Thymus (tissue), 11 donors: ENCODE data around the gene RRBP1. TPM values are rescaled to one million over a fixed set of nuclear protein-coding genes. Genes with fewer than 3 reads are reported as not detected.

ENCODE experiments used
- DNase-seq, 9 donors: peaks; one replicate each; pipeline ENCODE4 v3.0.0-alpha.2; 2013; ENCODE audit warnings: low spot score in 9 of 9, low read depth in 6 of 9, missing footprints in 1 of 9
- H3K27ac ChIP-seq, 2 donors: one replicate each; pipeline ENCODE4 v1.5.1; 2013; ENCODE audit warnings: control low read depth in 1 of 2, low read depth in 1 of 2, low read length in 1 of 2, mild to moderate bottlenecking in 1 of 2, moderate library complexity in 1 of 2
- H3K27me3 ChIP-seq, 2 donors: one replicate each; pipeline ENCODE4 v1.5.1; 2013; ENCODE audit warnings: low read length in 1 of 2; ENCODE audit not compliant: control insufficient read depth in 2 of 2, insufficient read depth in 1 of 2
- H3K36me3 ChIP-seq, 2 donors: one replicate each; pipeline ENCODE4 v1.5.1; 2013; ENCODE audit warnings: low read length in 1 of 2, mild to moderate bottlenecking in 1 of 2, moderate library complexity in 1 of 2; ENCODE audit not compliant: control insufficient read depth in 2 of 2, insufficient read depth in 2 of 2
- H3K4me1 ChIP-seq, 2 donors: one replicate each; pipeline ENCODE4 v1.5.1; 2013; ENCODE audit warnings: low read length in 2 of 2; ENCODE audit not compliant: control insufficient read depth in 2 of 2, insufficient read depth in 2 of 2
- H3K4me3 ChIP-seq, 2 donors: one replicate each; pipeline ENCODE4 v1.5.1; 2013; ENCODE audit warnings: low read length in 2 of 2, control low read depth in 1 of 2, mild to moderate bottlenecking in 1 of 2
- H3K9me3 ChIP-seq, 2 donors: one replicate each; pipeline ENCODE4 v1.5.1; 2013; ENCODE audit warnings: low read length in 1 of 2, mild to moderate bottlenecking in 1 of 2; ENCODE audit not compliant: control insufficient read depth in 2 of 2, insufficient read depth in 1 of 2
- WGBS: extraction: QIAGEN DNeasy Blood & Tissue Kit; methylation state at CpG from one replicate; pipeline ENCODE4 v1.1.7; 2013; 5-methylcytosine and 5-hydroxymethylcytosine counted together
- polyA plus RNA-seq: library from polyadenylated mRNA; stranded (reverse); fragments of 200-250 nt; gene quantifications from one replicate; pipeline ENCODE4 v1.2.3, GENCODE V29; 2013
- total RNA-seq: library from RNA; stranded (reverse); fragments of 120-200 nt; gene quantifications from one replicate; pipeline ENCODE4 v1.2.4, GENCODE V29; 2013
- donor health status: healthy.

RRBP1 gene
- total and polyA plus RNA-seq, 2 donors: 20.7 to 24.2 TPM

DNA sequence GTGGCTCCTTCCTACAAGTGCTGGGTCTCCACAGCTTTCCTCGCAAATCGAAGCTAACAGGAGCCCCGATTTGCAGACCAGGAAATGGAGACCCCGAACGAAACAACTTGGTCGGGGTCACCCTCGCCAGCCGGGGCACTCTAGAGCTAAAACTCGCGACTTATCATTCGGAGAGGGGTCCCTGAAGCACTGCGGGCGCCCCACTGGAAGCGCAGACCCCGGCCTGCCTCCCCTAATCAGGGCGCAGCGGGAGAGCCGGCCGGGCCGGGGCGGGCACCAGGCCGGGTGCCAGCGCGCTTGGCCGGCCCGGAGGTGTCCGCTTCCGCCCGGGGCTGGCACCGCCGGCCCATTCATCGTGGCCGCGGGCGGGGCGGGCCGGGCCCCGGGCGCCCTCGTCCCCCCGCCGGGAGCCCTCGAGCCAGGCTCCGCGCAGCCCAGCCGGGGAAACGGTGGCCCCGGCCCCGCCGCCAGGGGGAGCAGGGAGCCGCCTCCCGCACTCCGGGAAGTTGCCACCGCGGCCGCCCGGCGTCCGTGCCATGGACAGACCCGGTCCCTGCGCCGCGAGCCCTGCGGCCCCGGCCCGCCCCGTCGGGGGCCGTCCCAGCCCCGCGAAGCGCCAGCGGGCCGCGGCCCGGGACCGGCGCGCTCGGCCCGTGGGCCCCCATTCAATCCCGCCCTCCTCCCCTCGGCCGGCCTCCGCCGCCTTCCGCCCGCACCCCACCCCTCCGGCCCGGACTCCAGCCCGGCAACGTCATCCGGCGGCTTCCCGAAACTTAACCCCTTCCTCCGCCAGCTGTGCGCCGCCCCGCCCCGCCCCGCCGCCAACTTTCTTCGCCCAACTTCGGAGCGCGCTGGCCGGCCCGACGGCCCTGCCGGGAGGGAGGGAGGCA lies 961 bp downstream of the RRBP1 start:
- H3K27ac ChIP-seq: peak overlapping the region; percentile 53 to 83
- H3K4me1 ChIP-seq: peaks cover 7 to 19% of the 10 kb centered on the region in 2 donors
- H3K27me3 ChIP-seq: peaks cover 0 to 26% of the 10 kb centered on the region in 2 donors
- H3K9me3 ChIP-seq: peaks cover 0 to 1% of the 10 kb centered on the region in 2 donors
- 2% methylated on average over 110 of the region's 110 CpGs for WGBS
- H3K4me3 ChIP-seq: peak overlapping the region; percentile 44 to 76
- H3K36me3 ChIP-seq: peaks cover 0 to 2% of the 10 kb centered on the region in 2 donors
- DNase-seq: peak in 8 of 9 donors; percentile 25 to 76 (median 52)

DNA sequence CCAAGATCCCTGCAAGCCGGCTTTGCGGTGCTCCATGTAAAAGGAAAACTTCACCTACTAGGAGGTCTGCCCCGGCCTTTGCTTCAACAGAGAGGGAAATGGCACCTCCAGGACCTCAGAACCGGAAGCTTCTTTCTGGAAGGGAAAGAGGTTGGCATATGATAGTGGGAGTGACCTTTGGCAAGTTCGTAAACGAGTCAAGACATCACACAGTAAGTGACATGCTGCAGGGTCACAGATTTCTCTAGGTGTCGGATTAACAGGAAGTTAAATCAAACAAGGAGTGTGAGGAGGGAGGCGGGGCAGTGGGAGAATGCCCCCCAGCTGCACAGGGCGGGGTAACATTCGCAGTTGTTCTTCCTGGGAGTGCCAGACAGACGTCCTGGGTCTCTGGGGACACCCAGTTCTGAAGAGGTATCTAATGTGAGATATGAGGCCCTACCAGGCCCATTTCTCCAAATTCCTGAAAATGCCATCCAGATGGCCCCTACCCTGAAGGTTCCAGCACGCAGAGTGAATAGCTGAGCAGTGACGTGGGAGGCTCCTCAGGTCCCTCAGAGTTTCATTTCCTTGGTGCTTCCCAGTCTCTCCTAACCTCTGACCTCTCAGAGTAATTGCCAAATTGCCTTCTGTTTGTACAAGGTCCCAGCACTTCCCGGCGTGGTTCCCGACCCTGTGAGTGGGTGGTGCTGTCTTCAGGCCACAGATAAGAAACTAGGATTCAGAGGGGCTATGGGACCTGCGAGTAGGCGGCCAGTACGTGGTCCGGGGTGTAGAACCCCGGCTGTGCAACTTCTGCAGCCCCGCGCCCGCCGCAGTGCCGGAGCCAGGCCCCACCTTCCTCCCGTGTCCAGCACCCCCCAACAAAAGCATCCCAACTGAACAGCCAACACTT lies 1.9 kb downstream of the RRBP1 start:
- Histone ChIP-seq H3K27me3 (peaks cover 0 to 22% of the 10 kb centered on the region in 2 donors), H3K27ac (peak overlapping the region; percentile 53 to 62), H3K9me3 (peaks cover 0 to 1% of the 10 kb centered on the region in 2 donors), H3K4me1 (peaks cover 7 to 19% of the 10 kb centered on the region in 2 donors), H3K4me3 (peak overlapping the region; percentile 44 to 76), H3K36me3 (peaks cover 0 to 2% of the 10 kb centered on the region in 2 donors)
- 68% methylated on average over 27 of the region's 27 CpGs for WGBS
- DNase-seq: peak in 3 of 9 donors; percentile 16 to 48 (median 24)

DNA sequence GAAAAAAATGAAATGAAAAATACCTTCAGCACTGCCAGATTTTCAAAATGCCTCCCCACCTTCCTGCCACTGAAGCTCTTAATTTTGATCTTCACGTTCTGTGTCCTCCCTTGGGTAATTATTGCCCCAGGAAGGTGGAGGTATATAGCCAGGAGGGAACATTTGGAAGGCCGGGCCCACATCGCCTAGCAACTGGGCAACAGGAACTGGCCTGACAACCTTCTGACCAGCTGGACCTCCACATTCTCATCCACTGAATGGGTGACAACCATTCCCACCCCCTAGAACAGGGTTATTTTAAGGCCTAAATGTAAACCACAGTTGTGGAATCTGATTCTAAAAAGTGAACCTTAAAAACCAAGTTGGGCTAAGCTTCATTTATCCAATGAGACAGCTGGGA lies 3.2 kb downstream of the RRBP1 start:
- DNase-seq: no peak
- peaks cover 0 to 1% of the 10 kb centered on the region in 2 donors for H3K9me3 ChIP-seq
- H3K27me3 ChIP-seq: peaks cover 0 to 9% of the 10 kb centered on the region in 2 donors
- no peak overlapping the region for H3K27ac ChIP-seq
- H3K4me3 ChIP-seq: no peak overlapping the region
- 98% methylated on average over 3 of the region's 3 CpGs for WGBS
- H3K4me1 ChIP-seq: peaks cover 7 to 19% of the 10 kb centered on the region in 2 donors
- peaks cover 0 to 2% of the 10 kb centered on the region in 2 donors for H3K36me3 ChIP-seq

DNA sequence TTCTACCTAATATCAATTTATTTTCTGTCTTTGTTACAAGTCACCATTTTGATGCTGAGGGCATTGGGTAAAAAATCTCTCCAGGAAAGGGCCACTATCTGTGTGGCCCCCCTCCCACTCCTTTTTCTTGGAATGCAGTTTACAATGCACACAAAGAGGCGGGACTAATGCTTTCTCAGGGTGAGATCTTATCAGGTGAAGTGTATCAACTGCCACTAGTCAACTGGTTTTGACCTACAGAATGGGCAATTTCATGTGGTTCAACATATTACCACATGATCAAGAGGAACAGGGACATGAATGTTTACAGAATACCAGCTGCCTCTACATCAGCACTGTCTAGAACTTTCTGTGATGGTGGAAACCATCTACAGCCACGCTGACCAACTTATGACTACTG lies 3.7 kb downstream of the RRBP1 start:
- Histone ChIP-seq H3K4me1 (peaks cover 7 to 19% of the 10 kb centered on the region in 2 donors), H3K27ac (no peak overlapping the region), H3K9me3 (peaks cover 0 to 1% of the 10 kb centered on the region in 2 donors), H3K36me3 (peaks cover 0 to 2% of the 10 kb centered on the region in 2 donors), H3K27me3 (peaks cover 0 to 4% of the 10 kb centered on the region in 2 donors), H3K4me3 (no peak overlapping the region)
- WGBS: 94% methylated on average over 2 of the region's 2 CpGs
- DNase-seq: no peak

DNA sequence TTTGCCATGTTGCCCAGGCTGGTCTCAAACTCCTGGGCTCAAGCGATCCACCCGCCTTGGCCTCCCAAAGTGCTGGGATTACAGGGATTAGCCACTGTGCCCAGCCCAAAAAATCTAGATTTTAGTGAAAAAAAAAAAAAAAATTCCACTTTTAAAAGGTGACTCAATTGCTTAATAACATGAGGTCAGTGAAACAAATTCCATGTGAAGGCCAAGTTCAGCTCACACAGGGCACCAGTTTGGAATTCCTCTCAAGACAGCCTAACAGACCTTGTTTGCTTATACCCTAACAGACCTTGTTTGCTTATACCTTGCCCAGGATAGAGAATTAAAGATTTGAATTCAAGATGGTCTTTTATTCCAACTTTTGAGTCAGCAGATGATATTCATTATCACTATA lies 5.1 kb downstream of the RRBP1 start:
- no peak overlapping the region for H3K27ac ChIP-seq

DNA sequence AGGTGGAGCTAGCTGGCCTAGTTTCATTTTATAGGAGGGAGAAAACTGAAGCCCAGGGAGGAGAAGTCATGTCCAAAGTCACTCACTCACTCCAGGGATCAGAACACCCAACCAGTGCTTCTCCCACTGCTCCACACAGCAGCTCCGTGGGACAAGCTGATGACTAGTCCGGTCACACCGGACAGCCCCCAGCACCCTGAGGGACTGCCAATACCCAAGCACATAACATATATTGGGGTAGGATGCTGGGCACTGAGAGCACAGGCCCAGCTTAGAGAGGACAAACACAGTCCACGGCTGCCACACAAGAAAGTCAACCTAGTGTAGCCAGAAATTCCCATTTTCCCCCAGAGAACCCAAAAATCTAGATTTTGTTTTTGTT lies 5.7 kb downstream of the RRBP1 start:
- DNase-seq: no peak
- no peaks in the 10 kb centered on the region for H3K9me3 ChIP-seq
- H3K4me3 ChIP-seq: no peak overlapping the region
- no peak overlapping the region for H3K27ac ChIP-seq
- H3K36me3 ChIP-seq: peaks cover 0 to 2% of the 10 kb centered on the region in 2 donors
- H3K4me1 ChIP-seq: peaks cover 3 to 13% of the 10 kb centered on the region in 2 donors
- 95% methylated on average over 4 of the region's 4 CpGs for WGBS
- H3K27me3 ChIP-seq: peaks cover 0 to 2% of the 10 kb centered on the region in 2 donors

More for the DNA sequence above, 5.1 kb downstream of the RRBP1 start:
- DNase-seq: no peak
- peaks cover 0 to 2% of the 10 kb centered on the region in 2 donors for H3K36me3 ChIP-seq
- H3K4me1 ChIP-seq: peaks cover 3 to 13% of the 10 kb centered on the region in 2 donors
- H3K27me3 ChIP-seq: peaks cover 0 to 2% of the 10 kb centered on the region in 2 donors
- no peak overlapping the region for H3K4me3 ChIP-seq
- peaks cover 0 to under 1% of the 10 kb centered on the region in 2 donors for H3K9me3 ChIP-seq
- WGBS: 100% methylated on average over 2 of the region's 2 CpGs

DNA sequence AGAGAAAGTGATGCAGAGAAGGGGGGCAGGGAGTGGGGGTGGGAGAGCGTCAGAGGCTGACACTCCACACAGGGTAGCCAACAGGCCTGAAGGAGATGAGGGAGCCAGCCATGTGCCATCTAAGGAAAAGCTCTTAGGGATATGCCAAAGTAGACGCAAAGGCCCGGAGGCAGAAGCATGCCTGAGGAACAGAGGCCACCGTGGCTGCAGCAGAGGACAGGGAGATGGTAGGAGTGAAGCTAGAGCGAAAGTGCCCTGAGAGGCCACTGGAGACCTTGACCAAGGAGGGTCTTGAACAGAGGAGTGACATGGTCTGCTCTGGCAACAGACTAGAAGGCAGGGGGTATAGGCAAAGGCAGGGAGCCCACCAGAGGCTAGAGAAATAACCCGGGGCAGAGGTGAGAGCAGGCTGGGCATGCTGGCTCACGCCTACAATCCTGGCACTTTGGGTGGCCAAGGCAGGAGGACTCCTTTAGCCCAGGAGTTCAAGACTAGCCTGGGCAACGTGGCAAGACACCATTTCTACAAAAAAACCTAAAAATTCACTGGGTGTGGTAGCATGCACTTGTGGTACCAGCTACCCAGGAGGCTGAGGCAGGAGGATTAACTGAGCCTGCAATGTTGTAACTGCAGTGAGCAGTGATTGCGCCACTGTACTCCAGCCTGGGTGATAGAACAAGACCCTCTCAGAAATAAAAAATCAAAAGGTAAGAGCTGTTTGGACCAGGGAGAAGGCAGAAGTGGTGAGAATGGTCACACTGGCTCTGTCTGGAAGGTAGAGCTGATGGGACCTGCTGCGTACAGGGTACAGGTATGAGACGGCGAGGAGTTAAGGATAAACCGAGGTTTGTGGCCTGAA lies 6.3 kb downstream of the RRBP1 start:
- DNase-seq: no peak
- Histone ChIP-seq H3K4me1 (peaks cover under 1 to 12% of the 10 kb centered on the region in 2 donors), H3K27ac (no peak overlapping the region), H3K4me3 (no peak overlapping the region), H3K27me3 (peaks cover 0 to under 1% of the 10 kb centered on the region in 2 donors), H3K36me3 (peaks cover 0 to 2% of the 10 kb centered on the region in 2 donors), H3K9me3 (no peaks in the 10 kb centered on the region)
- WGBS: 92% methylated on average over 13 of the region's 13 CpGs

DNA sequence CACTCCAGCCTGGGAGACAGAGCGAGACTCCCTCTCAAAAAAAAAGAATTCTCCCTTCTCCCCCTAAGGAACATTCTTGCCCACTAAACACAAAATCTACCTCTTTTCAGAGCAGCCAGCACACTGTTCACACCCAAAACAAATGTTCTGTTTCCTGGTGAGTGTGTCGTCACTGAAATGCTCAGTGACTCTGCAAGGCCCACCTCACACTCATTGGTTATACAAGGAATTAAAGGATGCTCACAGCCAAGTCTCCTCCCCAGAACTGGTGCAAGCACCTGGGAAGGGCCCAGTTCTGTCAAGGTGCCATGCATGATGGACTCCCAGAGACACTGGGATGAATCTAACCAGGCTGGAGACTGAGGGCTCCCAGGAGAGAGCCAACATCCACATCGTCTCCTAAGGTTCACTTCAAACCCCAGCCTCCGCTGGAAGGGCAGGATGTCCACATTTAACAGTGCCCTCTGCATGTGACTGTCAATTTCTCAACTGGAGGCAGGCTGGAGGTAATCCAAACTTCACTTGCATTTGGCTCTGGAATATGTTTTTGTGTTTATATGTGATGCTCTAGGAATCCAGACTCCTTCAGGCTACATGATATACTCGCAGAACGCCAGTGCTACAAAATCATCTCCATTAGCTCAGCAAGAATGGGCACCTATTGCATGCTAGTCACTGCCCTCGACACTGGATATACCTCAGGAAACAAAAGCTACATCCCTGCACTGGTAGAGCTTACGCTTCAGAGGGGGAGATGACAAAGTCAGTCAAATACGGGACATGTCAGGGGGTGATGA lies 7.1 kb downstream of the RRBP1 start:
- DNase-seq: no peak
- peaks cover 0 to 2% of the 10 kb centered on the region in 2 donors for H3K36me3 ChIP-seq
- 96% methylated on average over 9 of the region's 9 CpGs for WGBS
- no peak overlapping the region for H3K4me3 ChIP-seq
- H3K9me3 ChIP-seq: no peaks in the 10 kb centered on the region
- no peak overlapping the region for H3K27ac ChIP-seq
- H3K27me3 ChIP-seq: no peaks in the 10 kb centered on the region
- H3K4me1 ChIP-seq: peaks cover 0 to 3% of the 10 kb centered on the region in 2 donors
